ENCODE data around the gene CC2D1A.

The CC2D1A gene

GRCh38 chr19:13959962-13960862 is 54.2 kb downstream of the CC2D1A start:
- TF ChIP-seq CTCF (IDR thresholded peaks at IDR 0.05; ENCODE audit: control insufficient read depth, insufficient read depth, low read depth, low read length, missing control alignments) = peak; percentile 43
- H3K4me3 ChIP-seq (ENCODE audit: control insufficient read depth, low read depth, low read length) = no peak overlapping the region
- DNase-seq (ENCODE audit: low read depth) = no peak

- TF ChIP-seq CTCF (IDR thresholded peaks at IDR 0.05; ENCODE audit: control insufficient read depth, insufficient read depth, low read depth, low read length, missing control alignments) = no peak
- H3K4me3 ChIP-seq (ENCODE audit: control insufficient read depth, low read depth, low read length) = no peak overlapping the region
- no peak for DNase-seq (ENCODE audit: low read depth)
Observed at GRCh38 chr19:13960863-13961784, 55.1 kb downstream of the CC2D1A start.

GRCh38 chr19:13961826-13962698 is 56.1 kb downstream of the CC2D1A start:
- TF ChIP-seq CTCF (IDR thresholded peaks at IDR 0.05; ENCODE audit: control insufficient read depth, insufficient read depth, low read depth, low read length, missing control alignments) = no peak
- no peak overlapping the region for H3K4me3 ChIP-seq (ENCODE audit: control insufficient read depth, low read depth, low read length)
- DNase-seq (ENCODE audit: low read depth) = no peak

GRCh38 chr19:13962699-13963602 is 57.0 kb downstream of the CC2D1A start:
- H3K4me3 ChIP-seq (ENCODE audit: control insufficient read depth, low read depth, low read length) = no peak overlapping the region
- no peak for TF ChIP-seq CTCF (IDR thresholded peaks at IDR 0.05; ENCODE audit: control insufficient read depth, insufficient read depth, low read depth, low read length, missing control alignments)
- DNase-seq (ENCODE audit: low read depth) = no peak

DNA sequence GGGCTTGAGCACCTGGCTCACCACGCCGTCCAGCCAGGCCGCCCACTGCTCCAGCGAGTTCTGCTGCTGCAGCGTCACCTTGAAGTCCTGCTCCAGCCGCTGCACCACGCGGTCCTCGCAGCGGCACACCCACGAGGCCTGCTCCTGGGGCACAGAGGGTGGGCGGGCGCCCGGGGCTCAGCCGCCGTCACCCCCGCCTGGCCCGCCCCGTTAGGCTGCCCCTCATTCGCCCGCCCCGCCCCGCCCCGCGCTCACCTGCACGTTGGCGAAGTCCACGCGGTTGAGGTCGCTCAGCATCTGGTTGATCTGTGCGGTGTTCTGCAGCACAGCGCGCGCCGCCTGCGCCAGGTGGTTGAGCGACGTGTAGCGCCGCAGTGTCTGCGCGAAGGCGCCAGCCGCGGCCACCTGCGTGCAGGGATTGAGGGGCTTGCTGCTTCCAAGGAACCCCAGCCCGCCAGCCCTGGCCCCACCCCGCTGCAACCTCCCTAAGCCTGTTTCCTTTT is 57.7 kb downstream of the CC2D1A start:
- DNase-seq (ENCODE audit: low read depth) = no peak
- no peak for TF ChIP-seq CTCF (IDR thresholded peaks at IDR 0.05; ENCODE audit: control insufficient read depth, insufficient read depth, low read depth, low read length, missing control alignments)
- no peak overlapping the region for H3K4me3 ChIP-seq (ENCODE audit: control insufficient read depth, low read depth, low read length)

All from AG09309 (cell line).